ENCODE measurements around the gene SSC4D. TPM values are rescaled to one million over a fixed set of nuclear protein-coding genes. Genes with fewer than 3 reads are reported as not detected.
A peak's percentile ranks its signal among the peaks of the same experiment; 100 is the strongest.

Gene SSC4D
- total and polyA plus RNA-seq, 9 of the 15 experiments (the other 6 are each of a cell fraction or from before 2014, with no cell fraction given) = 0.06 to 1.1 (median 0.85) TPM; not detected in 1

DNA sequence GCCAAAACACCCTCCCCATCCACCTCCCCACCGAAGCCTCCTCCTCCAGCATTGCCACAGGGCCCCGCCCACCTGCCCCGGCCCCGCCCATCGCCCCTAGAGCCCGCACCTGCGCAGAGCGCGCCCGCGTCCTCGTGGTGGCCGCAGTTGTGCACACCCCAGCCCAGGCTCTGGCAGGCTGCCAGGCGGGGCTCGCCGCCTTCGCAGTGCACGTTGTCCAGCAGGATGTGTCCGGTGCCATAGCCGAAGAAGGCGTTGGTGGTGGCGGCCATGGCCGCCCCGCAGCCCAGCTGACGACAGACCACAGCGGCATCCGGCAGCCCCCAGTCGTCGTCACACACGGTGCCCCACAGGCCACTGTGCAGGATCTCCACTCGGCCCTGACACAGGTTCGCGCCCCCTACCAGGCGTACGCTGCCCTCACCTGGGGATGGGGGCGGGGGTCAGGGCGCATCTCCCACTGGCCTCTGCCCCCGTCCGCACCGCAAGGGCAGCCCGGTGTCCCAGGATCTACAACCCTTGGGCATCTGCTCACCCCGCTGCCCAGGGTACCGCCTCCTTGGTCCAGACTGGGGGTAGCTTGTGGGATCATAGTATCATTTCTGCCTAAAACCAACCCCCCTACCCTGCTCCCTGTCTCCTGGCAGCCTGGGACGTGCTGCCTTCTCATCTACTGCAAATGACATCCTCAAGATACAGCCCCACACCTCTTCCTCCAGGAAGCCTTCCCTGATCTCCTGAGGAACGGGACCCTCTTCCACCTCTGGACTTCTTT is 11.9 kb downstream of the SSC4D start (continued):
- TF ChIP-seq, protein P1, sequence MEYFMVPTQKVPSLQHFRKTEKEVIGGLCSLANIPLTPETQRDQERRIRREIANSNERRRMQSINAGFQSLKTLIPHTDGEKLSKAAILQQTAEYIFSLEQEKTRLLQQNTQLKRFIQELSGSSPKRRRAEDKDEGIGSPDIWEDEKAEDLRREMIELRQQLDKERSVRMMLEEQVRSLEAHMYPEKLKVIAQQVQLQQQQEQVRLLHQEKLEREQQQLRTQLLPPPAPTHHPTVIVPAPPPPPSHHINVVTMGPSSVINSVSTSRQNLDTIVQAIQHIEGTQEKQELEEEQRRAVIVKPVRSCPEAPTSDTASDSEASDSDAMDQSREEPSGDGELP (CRISPR knock-in tag; IDR thresholded peaks at IDR 0.05; ENCODE audit: borderline replicate concordance) = peak; percentile 97
- TF ChIP-seq FOXA1 (IDR thresholded peaks at IDR 0.05; ENCODE audit: borderline replicate concordance) (no peak), U2AF2 (optimal IDR thresholded peaks at IDR 0.05; ENCODE audit: low read depth, low read length) (no peak), RBM15 (IDR thresholded peaks at IDR 0.05; ENCODE audit: insufficient read depth, low read length) (no peak), NBN (IDR thresholded peaks at IDR 0.05; ENCODE audit: low read depth) (no peak), SMAD3 (CRISPR knock-in tag; conservative IDR thresholded peaks at IDR 0.05) (peak; percentile 12; the same call in 1 of the 2 replicates), EGR1 (conservative IDR thresholded peaks at IDR 0.05) (peak; percentile 74), SMAD2 (IDR thresholded peaks at IDR 0.05; ENCODE audit: low read depth, low read length) (no peak), ZNF175 (CRISPR knock-in tag; IDR thresholded peaks at IDR 0.05; ENCODE audit: low read depth) (no peak), RFX7 (CRISPR knock-in tag; IDR thresholded peaks at IDR 0.05) (no peak), BCLAF1 (IDR thresholded peaks at IDR 0.05; ENCODE audit: borderline replicate concordance in 1 of 2, control insufficient read depth in 1 of 2, low read depth in 2 of 2, low read length in 1 of 2) (no peak), TGIF2 (CRISPR knock-in tag; IDR thresholded peaks at IDR 0.05) (peak; percentile 66; the same call in 1 of the 2 replicates)
- TF ChIP-seq, protein P2, sequence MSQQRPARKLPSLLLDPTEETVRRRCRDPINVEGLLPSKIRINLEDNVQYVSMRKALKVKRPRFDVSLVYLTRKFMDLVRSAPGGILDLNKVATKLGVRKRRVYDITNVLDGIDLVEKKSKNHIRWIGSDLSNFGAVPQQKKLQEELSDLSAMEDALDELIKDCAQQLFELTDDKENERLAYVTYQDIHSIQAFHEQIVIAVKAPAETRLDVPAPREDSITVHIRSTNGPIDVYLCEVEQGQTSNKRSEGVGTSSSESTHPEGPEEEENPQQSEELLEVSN (IDR thresholded peaks at IDR 0.05; ENCODE audit: borderline replicate concordance in 1 of 2, extremely low read depth in 1 of 2, insufficient read depth in 1 of 2, insufficient read length in 1 of 2, low read depth in 1 of 2, low read length in 1 of 2, poor library complexity in 1 of 2, severe bottlenecking in 1 of 2) = peak; percentile 98

Data from K562 (cell line).